Calu3 (cell line): ENCODE data around the gene VPS13C. TPM values are rescaled to one million over a fixed set of nuclear protein-coding genes. Genes with fewer than 3 reads are reported as not detected.

Experiments used
- BruUV-seq: library from RNA; stranded (reverse); fragments of 400-500 nt; replicated peaks from 2 replicates; lab custom pipeline; 2021; lab: Mats Ljungman, UMichigan
- CTCF ChIA-PET: fragments of 300-600 bp; sonication (Branson Sonifier 250); formaldehyde crosslinking; loops from one replicate; lab custom pipeline; 2022; ENCODE audit warnings: antibody characterized with exemption; lab: Charles Lee
- DNase-seq: peaks from one replicate; pipeline ENCODE4 v3.0.0; 2022
- H3K27ac Mint-ChIP-seq: one replicate; pipeline ENCODE4 v1.8.0; 2022; ENCODE audit warnings: mixed read lengths; ENCODE audit not compliant: unreplicated experiment
- H3K27me3 Mint-ChIP-seq: one replicate; pipeline ENCODE4 v1.8.0; 2022; ENCODE audit warnings: mixed read lengths; ENCODE audit not compliant: unreplicated experiment
- H3K36me3 Mint-ChIP-seq: one replicate; pipeline ENCODE4 v1.8.0; 2022; ENCODE audit warnings: mild to moderate bottlenecking, moderate library complexity, mixed read lengths; ENCODE audit not compliant: insufficient read depth, unreplicated experiment
- H3K4me1 Mint-ChIP-seq: one replicate; pipeline ENCODE4 v1.8.0; 2022; ENCODE audit warnings: mild to moderate bottlenecking, low read depth, mixed read lengths; ENCODE audit not compliant: unreplicated experiment
- H3K4me3 Mint-ChIP-seq: one replicate; pipeline ENCODE4 v1.8.0; 2022; ENCODE audit warnings: mild to moderate bottlenecking, low read depth, moderate library complexity, mixed read lengths; ENCODE audit not compliant: unreplicated experiment
- H3K9me3 Mint-ChIP-seq: one replicate; pipeline ENCODE4 v1.8.0; 2022; ENCODE audit warnings: low read depth, mixed read lengths; ENCODE audit not compliant: unreplicated experiment
- CTCF ChIP-seq: fragments of 200-600 bp; IDR thresholded peaks from one replicate; pipeline ENCODE4 v1.8.0; 2022; ENCODE audit warnings: antibody characterized with exemption; ENCODE audit not compliant: unreplicated experiment
- intact Hi-C: fragments of 100-400 bp; cut with micrococcal nuclease; formaldehyde crosslinking; loops from one replicate; pipeline ENCODE4 v1.10.0; 2022; ENCODE audit not compliant: unreplicated experiment
- total RNA-seq: library from RNA; stranded (reverse); gene quantifications from 2 replicates; pipeline ENCODE4 v1.2.3, GENCODE V29; 2022

Gene VPS13C
- total RNA-seq, 1 experiment from 2014 or later, result 99.9 TPM

- Mint-ChIP-seq H3K36me3 (peaks cover 15% of the 10 kb centered on the region), H3K27me3 (no peaks in the 10 kb centered on the region), H3K4me1 (no peaks in the 10 kb centered on the region), H3K4me3 (no peak overlapping the region), H3K27ac (no peak overlapping the region), H3K9me3 (no peaks in the 10 kb centered on the region)
- intact Hi-C loops, result no loop called here
- no peak for TF ChIP-seq CTCF
- no TSS peak for BruUV-seq
- CTCF ChIA-PET, result no interaction called here
- no peak for DNase-seq
Measured at GRCh38 chr15:61921093-61921492, 139.2 kb downstream of the VPS13C start.

DNA sequence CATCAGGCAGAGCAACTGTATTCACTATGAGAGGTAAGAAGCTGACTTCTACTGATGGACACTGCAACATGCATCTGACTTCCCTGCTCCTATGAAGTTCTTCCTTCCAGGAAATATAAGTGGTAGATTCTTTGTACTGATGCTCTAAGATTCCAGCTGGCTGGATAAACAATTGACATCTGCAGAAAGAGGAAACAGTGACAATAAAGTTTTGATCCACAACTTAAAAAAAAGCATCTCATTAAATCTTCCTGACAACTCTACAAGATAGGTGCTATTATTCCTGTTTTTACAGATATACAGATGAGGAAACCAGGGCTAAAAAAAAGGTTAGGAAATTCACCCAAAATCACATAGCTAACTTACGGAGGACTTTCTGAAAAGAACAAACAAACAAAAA, 142.8 kb downstream of the VPS13C start:
- H3K4me1 Mint-ChIP-seq, result no peaks in the 10 kb centered on the region
- H3K4me3 Mint-ChIP-seq, result no peak overlapping the region
- no peak for DNase-seq
- no peak overlapping the region for H3K27ac Mint-ChIP-seq
- H3K9me3 Mint-ChIP-seq, result no peaks in the 10 kb centered on the region
- CTCF ChIA-PET, result no interaction called here
- peaks cover 14% of the 10 kb centered on the region for H3K36me3 Mint-ChIP-seq
- H3K27me3 Mint-ChIP-seq, result no peaks in the 10 kb centered on the region
- intact Hi-C loops, result no loop called here
- no TSS peak for BruUV-seq
- TF ChIP-seq CTCF, result no peak

DNA sequence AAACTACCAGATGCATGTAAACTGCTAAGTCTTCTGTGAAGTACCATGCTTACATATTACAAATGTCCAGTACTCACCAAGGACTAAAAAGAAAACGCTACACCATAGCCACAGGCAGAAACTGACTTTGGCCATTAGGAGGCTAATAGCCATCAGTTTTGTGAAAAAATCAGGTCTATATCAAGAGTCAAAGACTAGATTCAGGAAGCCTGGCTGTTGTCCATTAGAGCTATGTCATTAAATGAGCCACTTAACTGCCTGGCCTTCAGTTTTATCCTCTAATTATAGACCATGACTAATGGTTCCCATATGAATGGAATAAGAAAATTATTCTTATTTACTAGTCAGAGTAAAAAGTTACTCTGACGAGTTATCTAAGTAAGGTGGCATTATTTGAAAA, 144.1 kb downstream of the VPS13C start:
- Mint-ChIP-seq H3K9me3 (no peaks in the 10 kb centered on the region), H3K36me3 (peaks cover 14% of the 10 kb centered on the region), H3K4me3 (no peak overlapping the region), H3K4me1 (peaks cover 4% of the 10 kb centered on the region), H3K27me3 (no peaks in the 10 kb centered on the region), H3K27ac (no peak overlapping the region)
- intact Hi-C loops, result no loop called here
- DNase-seq, result no peak
- no peak for TF ChIP-seq CTCF
- no TSS peak for BruUV-seq
- CTCF ChIA-PET, result no interaction called here

DNA sequence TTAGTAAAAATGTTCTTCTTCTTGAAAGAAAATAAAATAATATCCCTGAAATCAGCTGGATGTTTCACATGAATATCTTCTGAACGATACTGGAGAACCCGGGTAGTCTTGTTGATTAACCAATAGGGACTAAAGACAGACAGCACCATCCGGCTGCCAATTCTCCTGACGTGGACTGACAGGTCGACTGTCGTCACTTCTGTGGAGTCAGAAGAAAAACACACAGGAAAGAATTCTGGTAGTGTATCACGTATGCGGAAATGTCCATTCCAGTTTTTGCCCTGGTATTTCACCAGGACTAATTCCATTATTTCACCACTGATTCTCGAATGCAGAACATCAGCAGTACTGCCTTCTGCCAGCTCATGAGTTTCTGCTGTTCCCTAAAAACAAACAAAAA, 144.6 kb downstream of the VPS13C start:
- no peak for DNase-seq
- Mint-ChIP-seq H3K27ac (no peak overlapping the region), H3K36me3 (peaks cover 14% of the 10 kb centered on the region), H3K4me1 (peaks cover 8% of the 10 kb centered on the region), H3K9me3 (no peaks in the 10 kb centered on the region), H3K27me3 (no peaks in the 10 kb centered on the region), H3K4me3 (no peak overlapping the region)
- intact Hi-C loops, result no loop called here
- CTCF ChIA-PET, result no interaction called here
- BruUV-seq, result no TSS peak
- TF ChIP-seq CTCF, result no peak
